Breast epithelium (tissue), 3 donors: Measurements from ENCODE around the gene SNTG2.

ENCODE experiments used
- POLR2A ChIP-seq: fragments of 450-650 bp; IDR thresholded peaks from one replicate; pipeline ENCODE4 v1.6.1; 2016; ENCODE audit warnings: antibody characterized with exemption, mild to moderate bottlenecking, moderate library complexity
- POLR2AphosphoS5 ChIP-seq, 3 donors: sonication (generic); formaldehyde crosslinking; IDR thresholded peaks; one replicate each; pipeline ENCODE4 v1.6.1; 2017; ENCODE audit warnings: antibody characterized with exemption in 3 of 3
- TF ChIP-seq, protein P1 (sequence below), 3 donors: fragments of 450-650 bp; IDR thresholded peaks; one replicate each; pipeline ENCODE4 v1.5.1; 2016 to 2017; ENCODE audit warnings: antibody characterized with exemption in 3 of 3, mild to moderate bottlenecking in 3 of 3, moderate library complexity in 3 of 3

DNA sequence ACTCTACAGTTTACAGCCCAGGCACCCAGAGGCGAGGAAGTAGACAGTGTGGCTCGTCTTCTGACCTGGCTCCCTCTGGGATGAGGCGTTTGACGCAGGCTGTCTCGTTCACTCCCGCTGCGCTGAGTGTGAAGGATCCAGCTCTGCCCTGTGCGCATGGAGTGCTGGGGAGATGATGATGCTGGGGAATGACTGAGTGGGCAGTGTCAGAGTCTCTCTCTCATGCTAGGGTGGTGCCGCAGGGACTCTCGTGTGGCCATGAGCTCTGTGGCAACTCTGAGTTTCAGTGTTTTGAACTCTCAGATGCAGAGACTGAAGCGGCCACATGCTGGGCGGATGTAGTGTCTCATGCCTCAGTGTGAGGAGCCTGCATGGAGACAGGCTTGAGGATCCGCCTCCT lies 344.3 kb downstream of the SNTG2 start:
- no peak for TF ChIP-seq POLR2A
- TF ChIP-seq, protein P1, sequence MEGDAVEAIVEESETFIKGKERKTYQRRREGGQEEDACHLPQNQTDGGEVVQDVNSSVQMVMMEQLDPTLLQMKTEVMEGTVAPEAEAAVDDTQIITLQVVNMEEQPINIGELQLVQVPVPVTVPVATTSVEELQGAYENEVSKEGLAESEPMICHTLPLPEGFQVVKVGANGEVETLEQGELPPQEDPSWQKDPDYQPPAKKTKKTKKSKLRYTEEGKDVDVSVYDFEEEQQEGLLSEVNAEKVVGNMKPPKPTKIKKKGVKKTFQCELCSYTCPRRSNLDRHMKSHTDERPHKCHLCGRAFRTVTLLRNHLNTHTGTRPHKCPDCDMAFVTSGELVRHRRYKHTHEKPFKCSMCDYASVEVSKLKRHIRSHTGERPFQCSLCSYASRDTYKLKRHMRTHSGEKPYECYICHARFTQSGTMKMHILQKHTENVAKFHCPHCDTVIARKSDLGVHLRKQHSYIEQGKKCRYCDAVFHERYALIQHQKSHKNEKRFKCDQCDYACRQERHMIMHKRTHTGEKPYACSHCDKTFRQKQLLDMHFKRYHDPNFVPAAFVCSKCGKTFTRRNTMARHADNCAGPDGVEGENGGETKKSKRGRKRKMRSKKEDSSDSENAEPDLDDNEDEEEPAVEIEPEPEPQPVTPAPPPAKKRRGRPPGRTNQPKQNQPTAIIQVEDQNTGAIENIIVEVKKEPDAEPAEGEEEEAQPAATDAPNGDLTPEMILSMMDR (IDR thresholded peaks at IDR 0.05): no peak
- no peak for TF ChIP-seq POLR2AphosphoS5 (IDR thresholded peaks at IDR 0.05)
